Natural killer cell (primary cell): ENCODE results near the gene DYDC2. TPM values are rescaled to one million over a fixed set of nuclear protein-coding genes. Genes with fewer than 3 reads are reported as not detected.

ENCODE experiments used
- ATAC-seq, 3 donors: fragments of 150-1000 bp in 2 of 3; fragments of 200-7000 bp in 1 of 3; cut with Tn5 transposase; 1 replicate in 1 of 3; 2 replicates in 2 of 3; pipeline ENCODE4 v1.10.0; 2021; ENCODE audit warnings: mild to moderate bottlenecking in 2 of 3, moderate library complexity in 2 of 3
- DNase-seq, 2 donors: peaks; one replicate each; pipeline versions ENCODE4 v3.0.0 to v3.0.0-alpha.2; 2013 to 2021; ENCODE audit warnings: mixed read lengths in 1 of 2
- H3K27ac ChIP-seq: one replicate; pipeline ENCODE4 v1.5.1; 2013; ENCODE audit warnings: mild to moderate bottlenecking, low read length
- H3K27me3 ChIP-seq: one replicate; pipeline ENCODE4 v1.6.1; 2013; ENCODE audit warnings: low read length; ENCODE audit not compliant: control insufficient read depth, insufficient read depth
- H3K36me3 ChIP-seq: one replicate; pipeline ENCODE4 v1.6.1; 2013; ENCODE audit warnings: low read length; ENCODE audit not compliant: control insufficient read depth, insufficient read depth
- H3K4me1 ChIP-seq: one replicate; pipeline ENCODE4 v1.6.1; 2013; ENCODE audit warnings: low read length; ENCODE audit not compliant: control insufficient read depth, insufficient read depth
- H3K4me3 ChIP-seq: one replicate; pipeline ENCODE4 v1.5.1; 2013; ENCODE audit warnings: low read length
- H3K9me3 ChIP-seq: one replicate; pipeline ENCODE4 v1.6.1; 2013; ENCODE audit warnings: low read length; ENCODE audit not compliant: control insufficient read depth, insufficient read depth
- H3K27ac Mint-ChIP-seq, 2 donors: one replicate each; pipeline ENCODE4 v1.8.0; 2022; ENCODE audit warnings: mild to moderate bottlenecking in 2 of 2, mixed read lengths in 2 of 2, moderate library complexity in 1 of 2
- H3K27me3 Mint-ChIP-seq, 2 donors: one replicate each; pipeline ENCODE4 v1.8.0; 2022; ENCODE audit warnings: low read depth in 2 of 2, mixed read lengths in 2 of 2
- H3K36me3 Mint-ChIP-seq: one replicate; pipeline ENCODE4 v1.8.0; 2022; ENCODE audit warnings: mixed read lengths
- H3K4me1 Mint-ChIP-seq, 2 donors: one replicate each; pipeline ENCODE4 v1.8.0; 2022; ENCODE audit warnings: mixed read lengths in 2 of 2
- H3K4me3 Mint-ChIP-seq: one replicate; pipeline ENCODE4 v1.8.0; 2022; ENCODE audit warnings: mild to moderate bottlenecking, moderate library complexity, mixed read lengths
- H3K9me3 Mint-ChIP-seq, 2 donors: one replicate each; pipeline ENCODE4 v1.8.0; 2022; ENCODE audit warnings: mixed read lengths in 2 of 2
- CTCF ChIP-seq: fragments of 200-600 bp; IDR thresholded peaks from one replicate; pipeline ENCODE4 v1.8.0; 2022; ENCODE audit warnings: antibody characterized with exemption
- WGBS: methylation state at CpG from one replicate; pipeline ENCODE4 v1.1.7; 2013; ENCODE audit warnings: missing lambda C conversion rate; ENCODE audit not compliant: insufficient coverage; 5-methylcytosine and 5-hydroxymethylcytosine counted together
- intact Hi-C: fragments of 100-400 bp; cut with micrococcal nuclease; formaldehyde crosslinking; loops from one replicate; pipeline ENCODE4 v1.14.2; 2022
- total RNA-seq, 4 donors: library from RNA; stranded (reverse); fragments of 120-200 nt in 1 of 4; gene quantifications; one replicate each; pipeline versions ENCODE4 v1.2.3 to v1.2.4, GENCODE V29; 2013 to 2022

The DYDC2 gene
- total RNA-seq, 3 donors from 2014 or later (not counting 1 experiment from before 2014, with no cell fraction given) = not detected

GRCh38 chr10:80407812-80408241, 51.2 kb downstream of the DYDC2 start:
- Histone ChIP-seq H3K27me3 (no peaks in the 10 kb centered on the region), H3K4me3 (peak overlapping the region; percentile 56), H3K36me3 (no peaks in the 10 kb centered on the region), H3K9me3 (no peaks in the 10 kb centered on the region), H3K27ac (no peak overlapping the region), H3K4me1 (peaks cover 15% of the 10 kb centered on the region)
- Mint-ChIP-seq H3K27me3 (peaks cover 4 to 6% of the 10 kb centered on the region in 2 donors), H3K9me3 (no peaks in the 10 kb centered on the region), H3K4me3 (peak overlapping the region; percentile 96), H3K36me3 (no peaks in the 10 kb centered on the region), H3K4me1 (peaks cover 14 to 15% of the 10 kb centered on the region in 2 donors), H3K27ac (peak overlapping the region in 1 of 2 donors; percentile 30)
- ATAC-seq (peak in 2 of 3 donors; percentile 20 to 25), DNase-seq (peak in 1 of 2 donors; percentile 35)
- 6% methylated on average over 15 of the region's 16 CpGs for WGBS
- intact Hi-C loops = no loop called here
- TF ChIP-seq CTCF = no peak

- intact Hi-C loops = no loop called here
- Mint-ChIP-seq H3K27me3 (peaks cover 4 to 6% of the 10 kb centered on the region in 2 donors), H3K36me3 (no peaks in the 10 kb centered on the region), H3K4me3 (peak within 1 kb of the TSS; percentile 96), H3K4me1 (peaks cover 14 to 15% of the 10 kb centered on the region in 2 donors), H3K9me3 (no peaks in the 10 kb centered on the region), H3K27ac (peak within 1 kb of the TSS in 1 of 2 donors; percentile 30)
- TF ChIP-seq CTCF = no peak
- under 1% methylated on average over 96 of the region's 96 CpGs for WGBS
- Histone ChIP-seq H3K36me3 (no peaks in the 10 kb centered on the region), H3K4me1 (peaks cover 15% of the 10 kb centered on the region), H3K4me3 (peak within 1 kb of the TSS; percentile 56), H3K27me3 (no peaks in the 10 kb centered on the region), H3K9me3 (no peaks in the 10 kb centered on the region), H3K27ac (no peak within 1 kb of the TSS)
- DNase-seq (peak; percentile 72 to 81), ATAC-seq (peak; percentile 92 to 96 (median 95))
Measured at GRCh38 chr10:80408242-80409101, 51.9 kb downstream of the DYDC2 start, which contains the start of gene PRXL2A. PRXL2A (plus strand) TSS chr10:80408551; CDS start chr10:80420468, 11,917 bp downstream.

- Histone ChIP-seq H3K36me3 (no peaks in the 10 kb centered on the region), H3K9me3 (no peaks in the 10 kb centered on the region), H3K4me1 (peaks cover 15% of the 10 kb centered on the region), H3K27me3 (no peaks in the 10 kb centered on the region), H3K4me3 (peak overlapping the region; percentile 56), H3K27ac (no peak overlapping the region)
- no peaks in the 10 kb centered on the region for H3K36me3 Mint-ChIP-seq
- H3K9me3 Mint-ChIP-seq = no peaks in the 10 kb centered on the region
- intact Hi-C loops = no loop called here
- peaks cover 4 to 6% of the 10 kb centered on the region in 2 donors for H3K27me3 Mint-ChIP-seq
- no peak overlapping the region for H3K27ac Mint-ChIP-seq
- H3K4me1 Mint-ChIP-seq = peaks cover 14 to 15% of the 10 kb centered on the region in 2 donors
- WGBS = 42% methylated on average over 12 of the region's 12 CpGs
- no peak for TF ChIP-seq CTCF
- no peak for DNase-seq
- no peak for ATAC-seq
- peak overlapping the region; percentile 96 for H3K4me3 Mint-ChIP-seq
Measured at GRCh38 chr10:80409121-80409520, 52.5 kb downstream of the DYDC2 start.
